ENCODE measurements around the gene RBM20. TPM values are rescaled to one million over a fixed set of nuclear protein-coding genes. Genes with fewer than 3 reads are reported as not detected.
A peak's percentile ranks its signal among the peaks of the same experiment; 100 is the strongest.

RBM20 gene
- total RNA-seq (2016; rRNA removed; fragmentation: Illumina TruSeq; extraction: Trizol) (0.02 TPM in 1 of 2 replicates, not detected in the other), polyA plus RNA-seq (2011; rRNA removed) (0.16 and 0.22 TPM in 2 replicates), polyA minus RNA-seq (2011; rRNA and poly(A)+ RNA removed; ENCODE audit: low replicate concordance) (not detected in 2 replicates), Bru-seq, nascent RNA (percentile 6 among the genes with signal in this experiment), BruChase-seq, experiment 1, labeled RNA remaining after a 6-hour chase (percentile 6 among the genes with signal in this experiment), BruChase-seq, experiment 2, labeled RNA remaining after a 2-hour chase (percentile 6 among the genes with signal in this experiment)
- not detected in 2 replicates for total RNA-seq (2016; cell fraction: cytosol; rRNA removed; fragmentation: Illumina TruSeq; extraction: Trizol; ENCODE audit: low read depth)
- total RNA-seq (2016; cell fraction: insoluble cytoplasmic fraction; rRNA removed; fragmentation: Illumina TruSeq; extraction: Trizol) = 0.03 and 0.06 TPM in 2 replicates
- not detected in 2 replicates for total RNA-seq (2016; cell fraction: membrane; rRNA removed; fragmentation: Illumina TruSeq; extraction: Trizol)
- total RNA-seq (2016; cell fraction: nucleus; rRNA removed; fragmentation: Illumina TruSeq; extraction: Trizol) = 0.13 TPM in 1 of 2 replicates, not detected in the other
- polyA plus RNA-seq (2011; cell fraction: cytosol; rRNA removed) = 0.04 TPM in 2 replicates
- polyA plus RNA-seq (2011; cell fraction: nucleus; rRNA removed) = 0.32 and 0.40 TPM in 2 replicates
- polyA plus RNA-seq (2012) = 0.09 TPM in 2 replicates
- not detected in 2 replicates for polyA plus RNA-seq (2016; cell fraction: cytosol; fragmentation: Illumina TruSeq; extraction: Trizol; ENCODE audit: low read depth)
- polyA plus RNA-seq (2016; cell fraction: insoluble cytoplasmic fraction; fragmentation: Illumina TruSeq; extraction: Trizol; ENCODE audit: low read depth) = not detected in 2 replicates
- polyA plus RNA-seq (2016; cell fraction: membrane; fragmentation: Illumina TruSeq; extraction: Trizol; ENCODE audit: low read depth) = 0.02 and 0.16 TPM in 2 replicates
- 0.17 and 0.34 TPM in 2 replicates for polyA plus RNA-seq (2016; cell fraction: nucleus; fragmentation: Illumina TruSeq; extraction: Trizol; ENCODE audit: insufficient read depth, low read depth)
- not detected in 2 replicates for polyA minus RNA-seq (2011; cell fraction: cytosol; rRNA and poly(A)+ RNA removed)
- 0.12 and 0.13 TPM in 2 replicates for polyA minus RNA-seq (2011; cell fraction: nucleus; rRNA and poly(A)+ RNA removed)
- long read RNA-seq, experiment 1 = 0 reads
- long read RNA-seq, experiment 2 = 0 reads

- no peak for FAIRE-seq
- Histone ChIP-seq H3K27ac (ENCODE audit: extremely low read length, insufficient read depth, low read length) (no peak within 1 kb of the TSS), H3K27me3 (ENCODE audit: control insufficient read depth in 1 of 2, insufficient read depth in 2 of 2, low read length in 2 of 2) (peaks cover 3 to 42% of the 10 kb centered on the region in 2 experiments), H3K4me2 (ENCODE audit: low read depth, low read length) (peak within 1 kb of the TSS; percentile 68), H3K36me3 (replicated peaks in 1 of 2; ENCODE audit: control insufficient read depth in 1 of 2, insufficient read depth in 2 of 2, low read length in 2 of 2) (no peaks in the 10 kb centered on the region), H3K9ac (ENCODE audit: insufficient read depth, low read depth, low read length) (no peak within 1 kb of the TSS), H3K4me3 (replicated peaks in 1 of 3; ENCODE audit: insufficient read depth in 1 of 3, low read depth in 2 of 3, low read length in 3 of 3) (peak within 1 kb of the TSS; percentile 34 to 61 (median 39); a peak in 5 of 6 replicates), H3K9me3 (ENCODE audit: low read length) (no peaks in the 10 kb centered on the region), H2AFZ (ENCODE audit: low read length) (no peak within 1 kb of the TSS), H4K20me1 (ENCODE audit: insufficient read depth, low read length) (no peaks in the 10 kb centered on the region), H3K79me2 (ENCODE audit: insufficient read depth, low read length) (no peaks in the 10 kb centered on the region), H3K4me1 (ENCODE audit: insufficient read depth, low read length) (peaks cover 15% of the 10 kb centered on the region)
- CTCF ChIA-PET (ENCODE audit: low intra/inter-chr PET ratio, low total read pairs) = no interaction called here
- BruUV-seq (replicated peaks) = no TSS peak
- intact Hi-C loops (cut with micrococcal nuclease; ENCODE audit: unreplicated experiment) = no loop called here
- in situ Hi-C loops (cut with HindIII; ENCODE audit: extremely low pct_ligation_motif_present, low pct_unique_long_range_greater_than_20kb) = no loop called here
- no peak for DNase-seq (ENCODE audit: low spot score)
- TF ChIP-seq ZNF687 (CRISPR knock-in tag; IDR thresholded peaks at IDR 0.05) (peak; percentile 24; the same call in 1 of the 2 replicates), ZNF800 (CRISPR knock-in tag; IDR thresholded peaks at IDR 0.05) (peak; percentile 97), GLMP (CRISPR knock-in tag; IDR thresholded peaks at IDR 0.05; ENCODE audit: borderline replicate concordance) (no peak), FOXK1 (CRISPR knock-in tag; IDR thresholded peaks at IDR 0.05; ENCODE audit: borderline replicate concordance, low read depth) (no peak), ZFAT (CRISPR knock-in tag; conservative IDR thresholded peaks at IDR 0.05) (no peak), ZNF841 (CRISPR knock-in tag; IDR thresholded peaks at IDR 0.05; ENCODE audit: borderline replicate concordance) (no peak), ARNT2 (CRISPR knock-in tag; IDR thresholded peaks at IDR 0.05; ENCODE audit: low read depth) (0 out of 2 replicates have a peak, but pooled peaks have one; percentile 9), MEIS1 (CRISPR knock-in tag; IDR thresholded peaks at IDR 0.05; ENCODE audit: borderline replicate concordance) (no peak), ZNF777 (CRISPR knock-in tag; IDR thresholded peaks at IDR 0.05) (0 out of 2 replicates have a peak, but pooled peaks have one; percentile 41)
- POLR2A ChIA-PET = no interaction called here
- peak; percentile 84 for ATAC-seq
- 0% methylated on average over 4 of the region's 106 CpGs for WGBS (ENCODE audit: low lambda C conversion rate)
These were observed at the start of gene RBM20 for GRCh38 chr10:110643653-110644597. Gene RBM20 (plus strand): TSS chr10:110644336. CDS start chr10:110644455, 119 bp downstream.
